ENCODE results near the gene FFAR2.

- TF ChIP-seq, protein P1, sequence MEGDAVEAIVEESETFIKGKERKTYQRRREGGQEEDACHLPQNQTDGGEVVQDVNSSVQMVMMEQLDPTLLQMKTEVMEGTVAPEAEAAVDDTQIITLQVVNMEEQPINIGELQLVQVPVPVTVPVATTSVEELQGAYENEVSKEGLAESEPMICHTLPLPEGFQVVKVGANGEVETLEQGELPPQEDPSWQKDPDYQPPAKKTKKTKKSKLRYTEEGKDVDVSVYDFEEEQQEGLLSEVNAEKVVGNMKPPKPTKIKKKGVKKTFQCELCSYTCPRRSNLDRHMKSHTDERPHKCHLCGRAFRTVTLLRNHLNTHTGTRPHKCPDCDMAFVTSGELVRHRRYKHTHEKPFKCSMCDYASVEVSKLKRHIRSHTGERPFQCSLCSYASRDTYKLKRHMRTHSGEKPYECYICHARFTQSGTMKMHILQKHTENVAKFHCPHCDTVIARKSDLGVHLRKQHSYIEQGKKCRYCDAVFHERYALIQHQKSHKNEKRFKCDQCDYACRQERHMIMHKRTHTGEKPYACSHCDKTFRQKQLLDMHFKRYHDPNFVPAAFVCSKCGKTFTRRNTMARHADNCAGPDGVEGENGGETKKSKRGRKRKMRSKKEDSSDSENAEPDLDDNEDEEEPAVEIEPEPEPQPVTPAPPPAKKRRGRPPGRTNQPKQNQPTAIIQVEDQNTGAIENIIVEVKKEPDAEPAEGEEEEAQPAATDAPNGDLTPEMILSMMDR (IDR thresholded peaks at IDR 0.05) = no peak
- no peak for TF ChIP-seq POLR2A (IDR thresholded peaks at IDR 0.05)
Observed at GRCh38 chr19:35488677-35489076, 40.6 kb downstream of the FFAR2 start.
